Measurements from ENCODE around the gene VIPR2.

VIPR2 gene

GRCh38 chr7:159075563-159076238 lies 69.0 kb downstream of the VIPR2 start:
- no peaks in the 10 kb centered on the region for H3K27me3 ChIP-seq (ENCODE audit: insufficient read depth, insufficient read length)
- no peaks in the 10 kb centered on the region for H3K9me3 ChIP-seq (ENCODE audit: insufficient read depth, low read length)
- no peak overlapping the region for H3K4me3 ChIP-seq (ENCODE audit: insufficient read length, low read depth)
- no peaks in the 10 kb centered on the region for H3K36me3 ChIP-seq (ENCODE audit: insufficient read depth, insufficient read length, low read length)
- no peak for DNase-seq (ENCODE audit: low read depth, low spot score)
- no peaks in the 10 kb centered on the region for H3K4me1 ChIP-seq (ENCODE audit: insufficient read depth, insufficient read length)
- TF ChIP-seq YY1 (IDR thresholded peaks at IDR 0.05; ENCODE audit: insufficient read depth, insufficient read length) (no peak), SUZ12 (IDR thresholded peaks at IDR 0.05; ENCODE audit: extremely low read depth, insufficient read depth, insufficient read length) (no peak), ZNF274 (IDR thresholded peaks at IDR 0.05; ENCODE audit: low read depth, low read length) (no peak)
- no peak overlapping the region for H3K9ac ChIP-seq (ENCODE audit: insufficient read length, low read depth)

GRCh38 chr7:159071260-159071659 lies 73.4 kb downstream of the VIPR2 start:
- H3K4me3 ChIP-seq (ENCODE audit: insufficient read length, low read depth): no peak overlapping the region
- no peak overlapping the region for H3K9ac ChIP-seq (ENCODE audit: insufficient read length, low read depth)
- H3K27me3 ChIP-seq (ENCODE audit: insufficient read depth, insufficient read length): no peaks in the 10 kb centered on the region
- no peaks in the 10 kb centered on the region for H3K36me3 ChIP-seq (ENCODE audit: insufficient read depth, insufficient read length, low read length)
- no peaks in the 10 kb centered on the region for H3K4me1 ChIP-seq (ENCODE audit: insufficient read depth, insufficient read length)
- no peak for DNase-seq (ENCODE audit: low read depth, low spot score)
- no peaks in the 10 kb centered on the region for H3K9me3 ChIP-seq (ENCODE audit: insufficient read depth, low read length)
- TF ChIP-seq YY1 (IDR thresholded peaks at IDR 0.05; ENCODE audit: insufficient read depth, insufficient read length) (no peak), SUZ12 (IDR thresholded peaks at IDR 0.05; ENCODE audit: extremely low read depth, insufficient read depth, insufficient read length) (no peak), ZNF274 (IDR thresholded peaks at IDR 0.05; ENCODE audit: low read depth, low read length) (no peak)

GRCh38 chr7:159070431-159071148 lies 74.1 kb downstream of the VIPR2 start:
- H3K36me3 ChIP-seq (ENCODE audit: insufficient read depth, insufficient read length, low read length): no peaks in the 10 kb centered on the region
- no peak for DNase-seq (ENCODE audit: low read depth, low spot score)
- no peaks in the 10 kb centered on the region for H3K27me3 ChIP-seq (ENCODE audit: insufficient read depth, insufficient read length)
- no peaks in the 10 kb centered on the region for H3K9me3 ChIP-seq (ENCODE audit: insufficient read depth, low read length)
- H3K4me1 ChIP-seq (ENCODE audit: insufficient read depth, insufficient read length): no peaks in the 10 kb centered on the region
- TF ChIP-seq SUZ12 (IDR thresholded peaks at IDR 0.05; ENCODE audit: extremely low read depth, insufficient read depth, insufficient read length): no peak
- TF ChIP-seq YY1 (IDR thresholded peaks at IDR 0.05; ENCODE audit: insufficient read depth, insufficient read length): no peak
- TF ChIP-seq ZNF274 (IDR thresholded peaks at IDR 0.05; ENCODE audit: low read depth, low read length): no peak
- H3K4me3 ChIP-seq (ENCODE audit: insufficient read length, low read depth): no peak overlapping the region
- no peak overlapping the region for H3K9ac ChIP-seq (ENCODE audit: insufficient read length, low read depth)

GRCh38 chr7:159068893-159069448 lies 75.7 kb downstream of the VIPR2 start:
- no peak for DNase-seq (ENCODE audit: low read depth, low spot score)
- TF ChIP-seq ZNF274 (IDR thresholded peaks at IDR 0.05; ENCODE audit: low read depth, low read length) (no peak), YY1 (IDR thresholded peaks at IDR 0.05; ENCODE audit: insufficient read depth, insufficient read length) (no peak), SUZ12 (IDR thresholded peaks at IDR 0.05; ENCODE audit: extremely low read depth, insufficient read depth, insufficient read length) (no peak)

GRCh38 chr7:159068488-159068811 lies 76.2 kb downstream of the VIPR2 start:
- TF ChIP-seq SUZ12 (IDR thresholded peaks at IDR 0.05; ENCODE audit: extremely low read depth, insufficient read depth, insufficient read length) (no peak), YY1 (IDR thresholded peaks at IDR 0.05; ENCODE audit: insufficient read depth, insufficient read length) (no peak), ZNF274 (IDR thresholded peaks at IDR 0.05; ENCODE audit: low read depth, low read length) (no peak)
- Histone ChIP-seq H3K9me3 (ENCODE audit: insufficient read depth, low read length) (no peaks in the 10 kb centered on the region), H3K36me3 (ENCODE audit: insufficient read depth, insufficient read length, low read length) (no peaks in the 10 kb centered on the region), H3K4me3 (ENCODE audit: insufficient read length, low read depth) (no peak overlapping the region), H3K27me3 (ENCODE audit: insufficient read depth, insufficient read length) (no peaks in the 10 kb centered on the region), H3K4me1 (ENCODE audit: insufficient read depth, insufficient read length) (no peaks in the 10 kb centered on the region), H3K9ac (ENCODE audit: insufficient read length, low read depth) (no peak overlapping the region)
- no peak for DNase-seq (ENCODE audit: low read depth, low spot score)

More at GRCh38 chr7:159068893-159069448, 75.7 kb downstream of the VIPR2 start:
- Histone ChIP-seq H3K4me3 (ENCODE audit: insufficient read length, low read depth) (no peak overlapping the region), H3K9me3 (ENCODE audit: insufficient read depth, low read length) (no peaks in the 10 kb centered on the region), H3K4me1 (ENCODE audit: insufficient read depth, insufficient read length) (no peaks in the 10 kb centered on the region), H3K9ac (ENCODE audit: insufficient read length, low read depth) (no peak overlapping the region), H3K36me3 (ENCODE audit: insufficient read depth, insufficient read length, low read length) (no peaks in the 10 kb centered on the region), H3K27me3 (ENCODE audit: insufficient read depth, insufficient read length) (no peaks in the 10 kb centered on the region)

GRCh38 chr7:159067576-159068487 lies 76.8 kb downstream of the VIPR2 start:
- Histone ChIP-seq H3K27me3 (ENCODE audit: insufficient read depth, insufficient read length) (no peaks in the 10 kb centered on the region), H3K4me3 (ENCODE audit: insufficient read length, low read depth) (no peak overlapping the region), H3K4me1 (ENCODE audit: insufficient read depth, insufficient read length) (no peaks in the 10 kb centered on the region), H3K9me3 (ENCODE audit: insufficient read depth, low read length) (no peaks in the 10 kb centered on the region), H3K36me3 (ENCODE audit: insufficient read depth, insufficient read length, low read length) (no peaks in the 10 kb centered on the region), H3K9ac (ENCODE audit: insufficient read length, low read depth) (no peak overlapping the region)
- TF ChIP-seq SUZ12 (IDR thresholded peaks at IDR 0.05; ENCODE audit: extremely low read depth, insufficient read depth, insufficient read length): no peak
- TF ChIP-seq ZNF274 (IDR thresholded peaks at IDR 0.05; ENCODE audit: low read depth, low read length): no peak
- no peak for TF ChIP-seq YY1 (IDR thresholded peaks at IDR 0.05; ENCODE audit: insufficient read depth, insufficient read length)
- no peak for DNase-seq (ENCODE audit: low read depth, low spot score)

Measured in NT2/D1 (cell line).